Spleen (tissue), 11 donors: Measurements from ENCODE around the gene RASGEF1B. TPM values are rescaled to one million over a fixed set of nuclear protein-coding genes. Genes with fewer than 3 reads are reported as not detected.

Experiments
- DNase-seq: peaks from one replicate; pipeline ENCODE4 v3.0.0-alpha.2; 2020
- H3K27ac ChIP-seq, 8 donors: fragments of 200-600 bp; sonication (generic) in 7 of 8; 1 replicate in 4 of 8; 2 replicates in 4 of 8; pipeline versions ENCODE4 v1.5.0 to v1.8.0; 2016 to 2021; ENCODE audit warnings: inconsistent platforms in 4 of 8, mild to moderate bottlenecking in 4 of 8, moderate library complexity in 1 of 8
- H3K27me3 ChIP-seq, 7 donors: fragments of 200-600 bp; sonication (generic) in 6 of 7; replicated peaks in 1 of 7; 1 replicate in 4 of 7; 2 replicates in 3 of 7; pipeline versions ENCODE4 v1.5.0 to v1.8.0; 2016 to 2021; ENCODE audit warnings: inconsistent platforms in 3 of 7, mild to moderate bottlenecking in 1 of 7
- H3K36me3 ChIP-seq, 6 donors: fragments of 200-600 bp; sonication (generic) in 5 of 6; 1 replicate in 4 of 6; 2 replicates in 2 of 6; pipeline versions ENCODE4 v1.5.0 to v1.8.0; 2016 to 2021; ENCODE audit warnings: inconsistent platforms in 2 of 6
- H3K4me1 ChIP-seq, 6 donors: fragments of 200-600 bp; sonication (generic) in 5 of 6; 1 replicate in 3 of 6; 2 replicates in 3 of 6; pipeline versions ENCODE4 v1.5.0 to v1.8.0; 2016 to 2021; ENCODE audit warnings: inconsistent platforms in 3 of 6
- H3K4me3 ChIP-seq, 8 donors: fragments of 200-600 bp; sonication (generic) in 7 of 8; 1 replicate in 4 of 8; 2 replicates in 4 of 8; pipeline versions ENCODE4 v1.5.0 to v1.8.0; 2016 to 2021; ENCODE audit warnings: inconsistent platforms in 4 of 8, mild to moderate bottlenecking in 4 of 8, moderate library complexity in 2 of 8
- H3K9me3 ChIP-seq, 8 donors: fragments of 200-600 bp; sonication (generic) in 7 of 8; 1 replicate in 4 of 8; 2 replicates in 4 of 8; pipeline versions ENCODE4 v1.5.0 to v1.8.0; 2016 to 2021; ENCODE audit warnings: inconsistent platforms in 4 of 8
- POLR2A ChIP-seq, 3 donors: fragments of 450-650 bp; IDR thresholded peaks; one replicate each; pipeline ENCODE4 v1.5.1; 2017; ENCODE audit warnings: antibody characterized with exemption in 3 of 3, mild to moderate bottlenecking in 1 of 3
- POLR2AphosphoS5 ChIP-seq, 3 donors: sonication (generic); formaldehyde crosslinking; IDR thresholded peaks; one replicate each; pipeline ENCODE4 v1.5.1; 2017; ENCODE audit warnings: antibody characterized with exemption in 3 of 3
- WGBS, 5 donors: extraction: QIAGEN DNeasy Blood & Tissue Kit in 3 of 5; methylation state at CpG; one replicate each; pipeline versions ENCODE4 v1.1.5 to v1.1.7; 2013 to 2018; 5-methylcytosine and 5-hydroxymethylcytosine counted together
- intact Hi-C: fragments of 100-400 bp; cut with DNase I; formaldehyde crosslinking; loops from one replicate; pipeline ENCODE4 v1.15.0; 2023; ENCODE audit warnings: low total_unique reads
- polyA plus RNA-seq, 3 donors: library from polyadenylated mRNA; stranded (reverse); fragments of 200-250 nt; gene quantifications; one replicate each; pipeline ENCODE4 v1.2.1, GENCODE V29; 2013
- total RNA-seq, 7 donors: library from RNA; depleted of rRNA in 3 of 7; stranded (reverse); fragments of >200 nt in 3 of 7; fragmentation: NEBNext Ultra II Directional in 4 of 7; extraction: Animal tissue kit (Norgen Biotek cat#: 25700) in 4 of 7; gene quantifications; one replicate each; pipeline versions ENCODE4 v1.1.0 to v1.2.1, GENCODE V29; 2016 to 2021
- TF ChIP-seq, protein P1 (sequence below), 11 experiments: fragments of 200-600 bp in 7 of 11; fragments of 450-650 bp in 4 of 11; sonication (generic) in 4 of 11; IDR thresholded peaks in 8 of 11; conservative IDR thresholded peaks in 3 of 11; 1 replicate in 7 of 11; 2 replicates in 4 of 11; pipeline versions ENCODE4 v1.4.0 to v1.8.0; 2016 to 2021; ENCODE audit warnings: antibody characterized with exemption in 11 of 11, inconsistent platforms in 4 of 11, mild to moderate bottlenecking in 1 of 11
- donor health status: healthy with polysubstance abuse.
- donor health status: DM: no; HTN: no; CAD: no; lungs with moderate emphysema.
- donor health status: DM: no; HTN: no; CAD: no.
- donor health status: Bipolar disorder and iron deficiency.
- donor health status: healthy.
- donor health status: DM: no; HTN: no; CAD: no.
- donor health status: DM: yes; HTN: yes; CAD: no.

RASGEF1B gene
- total and polyA plus RNA-seq, 10 donors = 9.4 to 69.5 (median 32.0) TPM

DNA sequence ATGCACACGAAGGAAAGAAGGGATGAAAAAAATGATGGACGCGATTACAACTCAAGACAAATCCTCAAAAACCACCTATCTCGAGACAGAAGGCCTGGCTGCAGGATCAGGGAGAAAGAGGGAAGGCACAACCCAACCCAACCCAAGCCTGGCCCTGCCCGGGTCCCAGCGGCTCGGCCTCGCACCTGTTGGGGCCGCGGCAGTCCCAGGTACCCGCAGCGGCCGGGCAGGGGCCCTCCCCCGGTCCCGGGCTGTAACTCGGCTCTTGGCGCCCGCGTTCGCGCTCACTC, 464 bp downstream of the RASGEF1B start:
- no peak for TF ChIP-seq POLR2A (IDR thresholded peaks at IDR 0.05)
- TF ChIP-seq, protein P1, sequence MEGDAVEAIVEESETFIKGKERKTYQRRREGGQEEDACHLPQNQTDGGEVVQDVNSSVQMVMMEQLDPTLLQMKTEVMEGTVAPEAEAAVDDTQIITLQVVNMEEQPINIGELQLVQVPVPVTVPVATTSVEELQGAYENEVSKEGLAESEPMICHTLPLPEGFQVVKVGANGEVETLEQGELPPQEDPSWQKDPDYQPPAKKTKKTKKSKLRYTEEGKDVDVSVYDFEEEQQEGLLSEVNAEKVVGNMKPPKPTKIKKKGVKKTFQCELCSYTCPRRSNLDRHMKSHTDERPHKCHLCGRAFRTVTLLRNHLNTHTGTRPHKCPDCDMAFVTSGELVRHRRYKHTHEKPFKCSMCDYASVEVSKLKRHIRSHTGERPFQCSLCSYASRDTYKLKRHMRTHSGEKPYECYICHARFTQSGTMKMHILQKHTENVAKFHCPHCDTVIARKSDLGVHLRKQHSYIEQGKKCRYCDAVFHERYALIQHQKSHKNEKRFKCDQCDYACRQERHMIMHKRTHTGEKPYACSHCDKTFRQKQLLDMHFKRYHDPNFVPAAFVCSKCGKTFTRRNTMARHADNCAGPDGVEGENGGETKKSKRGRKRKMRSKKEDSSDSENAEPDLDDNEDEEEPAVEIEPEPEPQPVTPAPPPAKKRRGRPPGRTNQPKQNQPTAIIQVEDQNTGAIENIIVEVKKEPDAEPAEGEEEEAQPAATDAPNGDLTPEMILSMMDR (IDR thresholded peaks at IDR 0.05 in 8 of 11, conservative IDR thresholded peaks at IDR 0.05 in 3 of 11) = no peak
- no peak for TF ChIP-seq POLR2AphosphoS5 (IDR thresholded peaks at IDR 0.05)
- H3K4me3 ChIP-seq = peak overlapping the region; percentile 73 to 96 (median 92)
- WGBS, 5 donors = 0 to 1% (median 0%) methylated on average over 21 of the region's 21 CpGs
- intact Hi-C loops = no loop called here
- no peaks in the 10 kb centered on the region for H3K27me3 ChIP-seq
- DNase-seq = no peak
- H3K36me3 ChIP-seq = no peaks in the 10 kb centered on the region
- peak overlapping the region; percentile 85 to 98 (median 94) for H3K27ac ChIP-seq
- H3K4me1 ChIP-seq = peaks cover 7 to 72% (median 54%) of the 10 kb centered on the region in 6 donors
- no peaks in the 10 kb centered on the region for H3K9me3 ChIP-seq

DNA sequence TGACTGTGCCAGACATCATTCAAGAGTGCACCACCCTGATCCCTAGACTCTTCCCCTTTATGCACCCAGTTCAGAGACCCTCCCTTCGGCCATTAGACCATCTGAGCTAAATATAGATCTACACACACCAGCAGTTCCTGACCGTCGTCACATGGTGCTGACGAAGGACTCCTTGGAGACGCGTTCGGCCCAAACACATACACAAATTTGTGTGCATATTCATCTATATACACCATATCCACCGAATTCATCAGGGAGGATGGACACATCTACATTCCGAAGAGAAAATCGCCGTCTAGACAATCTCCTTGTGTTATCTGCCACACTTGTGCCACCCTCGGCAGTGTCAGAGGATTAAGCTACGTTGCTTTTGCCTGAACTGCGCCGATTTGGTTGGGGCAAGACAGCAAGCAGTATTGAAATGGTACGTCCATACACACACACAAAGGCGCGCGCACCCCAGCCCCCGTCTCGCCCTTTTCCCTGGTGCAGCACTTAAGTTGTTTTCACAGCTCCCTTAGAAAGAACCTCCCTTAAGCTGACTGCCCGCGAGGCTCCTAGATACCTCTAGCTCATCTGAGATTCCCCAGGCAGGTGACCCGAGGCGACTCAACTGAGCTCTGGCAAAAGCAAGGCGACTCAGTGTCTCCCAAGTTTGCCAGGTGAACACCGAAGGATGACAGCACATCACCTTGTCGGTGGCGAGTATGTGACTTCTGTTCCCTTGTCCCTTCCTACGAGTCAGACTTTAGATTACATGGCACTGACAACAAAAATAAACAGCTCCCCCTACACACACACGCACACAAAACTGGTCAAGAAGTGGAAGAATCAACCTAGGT, 1.0 kb downstream of the RASGEF1B start:
- intact Hi-C loops = no loop called here
- TF ChIP-seq POLR2A (IDR thresholded peaks at IDR 0.05) = no peak
- peak in 2 of 3 donors; percentile 33 to 80 for TF ChIP-seq POLR2AphosphoS5 (IDR thresholded peaks at IDR 0.05)
- no peaks in the 10 kb centered on the region for H3K9me3 ChIP-seq
- peak overlapping the region; percentile 73 to 96 (median 92) for H3K4me3 ChIP-seq
- DNase-seq = peak; percentile 87
- 0 to 1% (median 1%) methylated on average over 31 of the region's 31 CpGs for WGBS, 5 donors
- peak overlapping the region; percentile 85 to 98 (median 94) for H3K27ac ChIP-seq
- H3K27me3 ChIP-seq = no peaks in the 10 kb centered on the region
- H3K4me1 ChIP-seq = peaks cover 7 to 74% (median 57%) of the 10 kb centered on the region in 6 donors
- H3K36me3 ChIP-seq = peaks cover 0 to under 1% (median 0%) of the 10 kb centered on the region in 6 donors

DNA sequence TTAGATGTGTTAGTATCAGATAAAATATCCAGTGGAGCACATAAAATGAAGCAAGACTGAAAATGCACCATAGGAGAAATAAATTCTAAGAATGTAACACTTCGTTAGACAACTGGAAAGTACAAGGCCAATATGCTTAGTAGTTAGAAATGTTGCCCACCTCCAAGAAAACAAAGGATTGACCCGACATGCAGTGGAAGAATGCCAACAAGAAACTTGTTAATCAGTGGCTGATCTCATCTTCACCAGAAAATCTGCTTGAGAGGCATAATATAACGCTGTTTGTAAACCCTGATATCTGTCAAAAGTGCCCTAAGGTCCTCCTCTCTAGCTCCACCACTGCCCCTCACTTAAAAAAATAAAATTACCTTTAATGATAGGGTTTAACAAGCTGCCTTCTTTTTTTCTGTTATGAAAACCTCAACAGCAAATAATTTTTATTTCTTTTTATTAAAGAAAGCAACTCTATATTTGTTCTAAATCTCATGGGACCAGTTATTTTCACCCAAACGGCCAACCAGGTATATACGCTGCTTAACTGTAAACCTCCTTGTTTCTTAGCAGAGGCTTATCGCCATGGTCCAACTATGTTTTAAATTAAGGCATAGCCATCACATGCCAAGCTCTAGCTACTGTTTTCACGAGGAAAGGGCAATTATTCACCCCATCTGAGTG, 1.8 kb downstream of the RASGEF1B start:
- H3K36me3 ChIP-seq = peaks cover 0 to 4% (median 0%) of the 10 kb centered on the region in 6 donors

DNA sequence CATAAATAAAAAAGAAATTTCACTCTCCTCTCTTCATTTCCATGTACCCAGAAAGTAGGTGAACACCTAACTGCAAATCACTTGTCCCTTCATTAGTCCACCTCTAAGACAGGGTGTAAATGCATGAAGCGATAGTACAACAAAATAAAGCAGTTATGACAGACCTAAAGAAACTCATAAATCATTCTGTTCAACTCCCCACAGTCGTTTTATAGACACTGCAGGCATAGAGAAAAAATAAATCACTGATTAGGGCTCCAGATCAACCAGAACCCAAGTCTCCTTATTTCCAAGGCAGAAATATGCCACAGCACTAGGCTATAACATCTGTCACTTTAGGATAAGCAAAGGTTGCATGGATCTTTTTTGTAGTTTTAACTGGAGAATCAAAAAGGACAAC, 3.0 kb downstream of the RASGEF1B start:
- 62 to 70% (median 63%) methylated on average over 2 of the region's 2 CpGs for WGBS, 5 donors
- intact Hi-C loops = loop anchor here (5.0 to 10.0 kb wide), 2 partner anchors 64 to 379 kb away; no protein-coding TSS in a partner anchor
- DNase-seq = no peak
- peaks cover 0 to 4% (median 0%) of the 10 kb centered on the region in 6 donors for H3K36me3 ChIP-seq
- peak overlapping the region in 5 of 8 donors; percentile 26 to 98 (median 92) for H3K27ac ChIP-seq
- H3K9me3 ChIP-seq = no peaks in the 10 kb centered on the region
- H3K4me3 ChIP-seq = peak overlapping the region in 4 of 8 donors; percentile 75 to 92 (median 86)
- H3K4me1 ChIP-seq = peaks cover 7 to 91% (median 63%) of the 10 kb centered on the region in 6 donors
- no peak for TF ChIP-seq POLR2A (IDR thresholded peaks at IDR 0.05)
- no peak for TF ChIP-seq POLR2AphosphoS5 (IDR thresholded peaks at IDR 0.05)
- TF ChIP-seq, protein P1 (IDR thresholded peaks at IDR 0.05 in 8 of 11, conservative IDR thresholded peaks at IDR 0.05 in 3 of 11) = no peak
- no peaks in the 10 kb centered on the region for H3K27me3 ChIP-seq

More for the DNA sequence above, 1.8 kb downstream of the RASGEF1B start:
- H3K27me3 ChIP-seq = no peaks in the 10 kb centered on the region
- WGBS, 5 donors = 23 to 31% (median 28%) methylated on average over 7 of the region's 7 CpGs
- H3K4me1 ChIP-seq = peaks cover 7 to 82% (median 62%) of the 10 kb centered on the region in 6 donors
- H3K4me3 ChIP-seq = peak overlapping the region; percentile 73 to 96 (median 92)
- no peak for TF ChIP-seq POLR2AphosphoS5 (IDR thresholded peaks at IDR 0.05)
- TF ChIP-seq, protein P1 (IDR thresholded peaks at IDR 0.05 in 8 of 11, conservative IDR thresholded peaks at IDR 0.05 in 3 of 11) = no peak
- no peak for TF ChIP-seq POLR2A (IDR thresholded peaks at IDR 0.05)
- no peaks in the 10 kb centered on the region for H3K9me3 ChIP-seq
- H3K27ac ChIP-seq = peak overlapping the region; percentile 14 to 98 (median 94)
- intact Hi-C loops = loop anchor here (5.0 to 10.0 kb wide), 2 partner anchors 65 to 377 kb away; no protein-coding TSS in a partner anchor
- no peak for DNase-seq
